SIG-M5 (cell line): ENCODE results near the gene LRRC8A.
"Not testable (repeated sequence)": the region's sequence is repeated elsewhere in the genome, so short reads cannot be mapped to it uniquely, and the experiment has no call there.

Experiments
- DNase-seq: peaks from one replicate; lab custom pipeline; 2025; lab: John Stamatoyannopoulos, UW

Gene LRRC8A

DNA sequence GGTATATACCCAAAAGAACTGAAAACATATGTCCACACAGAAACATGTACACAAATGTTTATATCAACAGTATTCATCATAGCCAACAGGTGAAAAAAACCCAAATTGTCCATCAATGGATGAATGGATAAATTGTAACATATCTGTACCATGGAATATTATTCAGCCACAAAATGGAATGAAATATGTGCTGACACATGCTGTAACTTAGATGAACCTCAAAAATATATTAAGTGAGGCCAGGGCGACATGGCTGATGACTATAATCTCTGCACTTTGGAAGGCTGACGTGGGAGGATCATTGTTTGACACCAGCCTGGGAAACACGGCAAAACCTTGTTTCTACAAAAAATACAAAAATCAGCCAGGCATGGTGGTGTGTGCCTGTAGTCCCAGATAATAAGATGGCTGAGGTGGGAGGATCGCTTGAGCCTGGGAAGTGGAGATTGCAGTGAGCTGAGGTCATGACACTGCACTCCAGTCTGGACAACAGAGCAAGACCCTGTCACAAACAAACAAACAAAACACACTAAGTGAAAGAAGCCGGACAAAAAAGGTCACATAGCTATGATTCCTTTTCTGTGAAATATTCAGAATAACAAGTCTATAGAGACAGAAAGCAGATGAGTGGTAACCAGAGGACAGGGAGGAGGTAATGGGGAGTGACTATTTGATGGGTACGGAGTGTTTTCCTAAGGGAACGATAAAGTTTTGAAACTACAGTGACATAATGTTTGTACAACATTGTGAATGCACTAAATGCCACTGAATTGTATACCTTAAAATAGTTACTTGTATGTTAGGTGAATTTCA, 11.6 kb upstream of the LRRC8A start:
- no peak for DNase-seq

DNA sequence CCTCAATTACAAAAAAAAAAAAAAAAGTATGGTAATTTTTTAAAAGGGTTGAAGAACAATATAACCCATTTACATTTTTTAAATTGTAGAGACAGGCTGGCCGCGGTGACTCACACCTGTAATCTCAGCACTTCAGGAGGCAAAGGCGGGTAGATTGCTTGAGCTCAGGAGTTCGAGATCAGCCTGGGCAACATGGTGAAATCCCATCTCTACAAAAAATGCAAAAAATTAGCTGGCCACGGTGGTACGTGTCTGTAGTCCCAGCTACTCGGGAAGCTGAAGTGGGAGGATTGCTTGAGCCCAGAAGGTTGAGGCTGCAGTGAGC, 11.0 kb upstream of the LRRC8A start:
- DNase-seq: not testable (repeated sequence)

DNA sequence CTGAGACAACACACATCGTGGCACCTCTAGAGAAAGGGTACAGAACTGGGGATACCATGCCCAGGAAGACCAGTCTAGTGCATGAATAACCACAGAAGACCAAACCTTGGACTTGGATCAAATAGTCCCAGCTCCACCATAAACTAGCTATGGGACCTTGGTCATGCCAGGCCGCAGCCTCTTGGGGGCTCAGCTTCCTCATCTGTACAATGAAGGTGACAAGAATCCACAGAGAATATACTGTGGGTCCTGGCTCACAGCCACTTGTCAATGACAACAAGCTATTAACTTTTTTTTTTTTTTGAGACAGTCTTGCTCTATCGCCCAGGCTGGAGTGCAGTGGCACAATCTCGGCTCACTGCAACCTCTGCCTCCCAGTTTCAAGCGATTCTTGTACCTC, 4.1 kb upstream of the LRRC8A start:
- no peak for DNase-seq

DNA sequence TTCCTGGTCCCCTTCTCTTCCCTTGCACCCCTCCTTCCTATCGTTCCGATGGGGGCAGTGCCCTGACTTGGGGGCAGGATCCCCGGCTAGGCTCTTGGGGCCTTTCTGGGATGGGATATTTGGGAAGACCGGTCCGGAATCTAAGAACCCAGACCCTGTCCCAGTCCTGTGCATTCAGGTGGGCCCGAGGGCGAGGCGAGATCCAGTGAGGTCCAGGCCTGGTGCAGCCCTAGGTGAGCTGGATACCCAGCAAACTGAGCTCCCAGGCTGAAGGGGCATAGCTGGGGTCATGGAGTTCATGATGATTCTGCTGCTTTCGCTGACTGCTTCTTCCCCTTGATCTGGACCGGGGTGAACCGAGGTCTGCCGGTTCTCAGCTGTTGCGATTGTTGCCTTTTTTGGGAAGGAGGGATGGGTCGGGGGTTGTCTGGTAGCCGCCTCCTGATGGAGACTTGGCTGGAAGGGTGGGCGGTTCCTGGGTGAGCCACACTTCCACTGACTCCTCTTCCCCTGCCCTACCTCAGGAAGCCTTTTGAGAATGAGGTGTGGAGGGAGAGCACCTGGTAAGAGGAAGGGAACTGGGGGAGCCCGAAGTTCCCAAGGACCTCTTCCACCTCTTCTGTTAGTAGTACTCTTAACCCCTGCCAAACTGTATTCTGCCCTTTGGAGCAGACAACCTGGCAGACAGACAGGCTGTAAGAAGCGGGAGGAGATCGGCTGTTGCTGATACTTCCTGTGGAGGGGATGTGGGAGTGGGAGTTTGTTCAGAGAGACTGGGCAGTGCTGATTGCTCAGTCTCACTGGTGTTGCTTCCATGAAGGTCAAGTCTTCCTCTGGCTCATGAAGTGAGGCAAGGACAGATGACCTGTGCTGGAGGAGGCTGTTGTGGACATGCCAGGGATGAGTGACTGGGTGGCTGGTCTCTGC, 1.0 kb downstream of the LRRC8A start:
- no peak for DNase-seq

DNA sequence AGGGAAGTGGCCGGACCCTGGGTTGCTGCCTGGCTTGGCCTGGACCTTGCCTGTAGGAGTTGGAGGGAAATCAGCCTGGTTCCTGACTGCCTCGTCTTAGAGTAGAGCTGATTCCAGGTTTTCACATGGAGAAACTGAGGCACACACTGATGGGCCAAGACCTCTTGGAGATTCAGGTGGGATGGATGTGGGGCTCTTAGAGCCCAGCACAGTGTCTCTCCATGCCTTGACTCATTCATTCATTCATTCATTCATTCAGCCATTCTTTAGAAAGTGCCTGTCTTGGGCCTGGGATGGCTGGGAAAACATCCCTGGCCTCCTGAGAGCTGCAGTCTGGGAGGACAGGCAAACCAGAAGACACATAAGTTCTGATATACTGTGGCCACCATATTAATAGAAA, 2.2 kb downstream of the LRRC8A start:
- no peak for DNase-seq

DNA sequence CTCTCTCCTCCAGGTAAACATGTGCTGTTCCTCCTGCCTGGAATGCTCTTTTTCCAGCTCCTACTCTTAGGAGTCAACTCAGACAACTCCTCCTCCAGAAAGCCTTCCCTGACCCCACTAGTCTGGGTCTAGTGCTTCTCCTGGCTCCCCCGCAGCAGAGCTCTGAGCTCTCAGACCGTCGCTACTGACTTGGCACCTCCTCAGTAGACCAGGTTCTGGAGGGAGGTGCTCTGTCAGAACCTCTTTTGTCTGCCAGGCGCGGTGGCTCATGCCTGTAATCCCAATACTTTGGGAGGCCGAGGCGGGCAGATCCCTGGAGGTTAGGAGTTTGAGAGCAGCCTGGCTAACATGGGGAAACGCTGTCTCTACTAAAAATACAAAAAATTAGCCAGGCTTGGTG, 3.4 kb downstream of the LRRC8A start:
- no peak for DNase-seq

DNA sequence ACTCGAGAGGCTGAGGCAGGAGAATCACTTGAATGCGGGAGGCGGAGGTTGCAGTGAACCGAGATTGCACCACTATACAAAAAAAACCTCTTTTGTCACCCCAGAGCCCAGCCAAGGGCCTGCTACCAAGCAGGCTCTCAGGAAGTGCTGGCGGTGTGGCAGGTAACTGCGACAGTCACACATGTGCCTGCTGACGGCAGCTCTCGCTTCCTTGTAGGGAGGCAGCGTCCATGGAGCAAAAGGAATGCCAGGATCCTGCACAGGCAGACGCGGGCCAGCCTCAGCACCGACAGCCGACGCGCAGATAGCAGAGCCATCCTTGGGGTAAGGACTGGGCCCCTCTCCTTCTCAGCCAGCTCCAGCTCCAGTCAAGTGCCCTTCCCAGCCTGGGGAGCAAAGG, 3.9 kb downstream of the LRRC8A start:
- no peak for DNase-seq

DNA sequence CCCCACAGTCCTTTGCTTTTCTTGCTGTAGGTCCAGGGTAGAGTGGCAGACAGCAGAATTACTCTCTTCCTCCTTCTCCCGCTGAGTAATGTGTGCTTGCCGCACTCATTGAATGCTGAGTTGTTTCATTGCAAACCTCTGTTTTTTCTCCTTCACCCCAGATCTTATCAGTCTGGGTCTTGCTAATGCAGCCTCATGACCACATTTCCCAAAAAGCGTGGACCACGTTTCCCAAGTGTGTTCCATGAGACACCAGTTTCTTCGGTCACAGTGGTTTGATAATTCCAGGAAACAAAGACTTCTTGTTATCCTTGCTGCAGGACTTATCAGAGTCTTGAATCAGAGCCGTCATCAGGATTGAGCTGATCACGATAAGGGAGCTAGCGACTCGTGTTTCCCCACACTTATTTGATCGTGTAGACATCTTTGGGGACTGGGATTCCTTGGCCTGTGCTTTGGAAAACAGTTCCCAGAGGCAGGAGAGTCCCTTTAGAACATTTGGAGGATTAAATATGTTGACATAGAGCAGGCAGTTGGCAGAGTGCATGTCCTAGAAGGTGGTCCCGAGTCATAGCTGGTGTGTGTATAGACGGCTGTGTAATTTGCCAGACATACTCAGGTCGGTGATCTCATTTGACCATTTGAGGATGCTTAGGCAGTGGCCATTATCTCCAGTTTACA, 4.4 kb downstream of the LRRC8A start:
- DNase-seq: no peak

DNA sequence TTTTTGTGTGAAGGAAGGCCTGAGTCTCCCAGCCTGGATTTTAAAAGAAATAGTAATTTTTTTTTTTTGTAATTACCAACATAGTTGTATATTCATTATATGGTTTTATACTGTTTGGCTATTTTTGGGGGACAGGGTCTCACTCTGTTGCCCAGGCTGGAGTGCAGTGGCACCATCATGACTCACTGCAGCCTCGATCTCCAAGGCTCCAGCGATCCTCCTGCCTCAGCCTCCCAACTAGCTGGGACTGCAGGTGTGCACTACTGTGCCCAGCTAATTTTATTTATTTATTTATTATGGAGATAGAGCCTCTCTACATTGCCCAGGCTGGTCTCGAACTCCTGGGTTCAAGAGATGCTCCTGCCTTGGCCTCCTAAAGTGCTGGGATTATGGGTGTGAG, 5.1 kb downstream of the LRRC8A start:
- DNase-seq: no peak

DNA sequence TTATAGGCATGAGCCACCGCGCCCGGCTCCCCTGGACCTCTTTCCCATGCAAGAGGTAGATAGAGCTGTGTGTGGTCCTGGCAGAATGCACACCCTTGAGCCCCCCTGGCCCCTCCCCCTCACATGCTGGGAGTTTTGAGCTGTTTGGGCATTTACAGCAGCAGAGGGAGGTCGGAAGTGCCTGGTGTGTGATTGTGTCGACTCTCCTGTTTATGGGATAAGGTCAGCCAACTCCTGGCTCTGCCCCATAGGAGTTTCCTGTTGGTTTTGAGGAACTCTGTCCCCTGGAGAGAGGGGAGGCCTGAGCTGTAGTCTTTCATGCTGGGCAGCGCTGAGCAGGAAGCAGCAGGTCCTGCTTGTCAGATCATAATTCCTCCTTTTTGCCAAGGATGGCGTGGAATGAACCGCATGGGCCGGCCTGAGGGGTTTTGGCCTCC, 6.0 kb downstream of the LRRC8A start:
- DNase-seq: no peak

DNA sequence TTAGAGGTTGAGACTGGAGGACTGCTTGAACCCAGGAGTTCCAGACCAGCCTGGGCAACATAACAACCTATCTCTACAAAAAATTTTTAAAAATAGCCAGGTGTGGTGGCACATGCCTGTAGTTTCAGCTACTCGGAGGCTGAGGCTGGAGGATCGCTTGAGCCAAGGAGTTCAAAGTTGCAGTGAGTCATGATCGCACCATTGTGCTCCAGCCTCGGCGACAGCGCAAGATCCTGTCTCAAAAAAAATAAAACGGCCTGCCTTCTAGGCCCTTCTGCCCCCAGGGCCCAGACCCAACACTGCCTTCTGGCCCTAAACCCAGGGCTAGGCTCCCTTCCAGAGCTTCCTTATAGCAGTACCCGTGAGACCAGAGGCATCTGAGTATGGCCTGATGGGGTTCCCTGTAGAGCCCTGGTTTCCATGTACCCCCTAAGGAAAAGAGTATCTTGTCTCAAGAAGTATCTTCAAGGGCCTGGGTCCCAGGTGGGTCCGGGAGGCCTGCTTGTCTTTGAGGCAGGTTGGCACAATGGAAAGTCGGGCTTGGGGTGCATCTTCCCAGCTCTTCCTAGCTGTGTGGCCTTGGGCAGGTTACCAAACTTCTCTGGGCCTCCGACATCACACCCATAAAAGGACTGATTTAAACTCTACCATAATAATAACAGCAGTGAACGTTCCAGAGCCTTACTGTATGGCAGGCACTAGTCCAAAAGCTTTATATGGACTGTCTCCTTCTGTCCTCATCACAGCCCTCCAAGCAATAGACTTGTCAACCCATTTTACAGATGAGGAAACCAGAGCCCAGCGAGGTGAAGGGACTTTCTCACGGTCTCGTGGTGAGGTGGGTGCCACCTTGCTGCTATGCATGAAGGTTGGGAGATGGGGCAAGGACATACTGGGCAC, 9.6 kb downstream of the LRRC8A start:
- no peak for DNase-seq

DNA sequence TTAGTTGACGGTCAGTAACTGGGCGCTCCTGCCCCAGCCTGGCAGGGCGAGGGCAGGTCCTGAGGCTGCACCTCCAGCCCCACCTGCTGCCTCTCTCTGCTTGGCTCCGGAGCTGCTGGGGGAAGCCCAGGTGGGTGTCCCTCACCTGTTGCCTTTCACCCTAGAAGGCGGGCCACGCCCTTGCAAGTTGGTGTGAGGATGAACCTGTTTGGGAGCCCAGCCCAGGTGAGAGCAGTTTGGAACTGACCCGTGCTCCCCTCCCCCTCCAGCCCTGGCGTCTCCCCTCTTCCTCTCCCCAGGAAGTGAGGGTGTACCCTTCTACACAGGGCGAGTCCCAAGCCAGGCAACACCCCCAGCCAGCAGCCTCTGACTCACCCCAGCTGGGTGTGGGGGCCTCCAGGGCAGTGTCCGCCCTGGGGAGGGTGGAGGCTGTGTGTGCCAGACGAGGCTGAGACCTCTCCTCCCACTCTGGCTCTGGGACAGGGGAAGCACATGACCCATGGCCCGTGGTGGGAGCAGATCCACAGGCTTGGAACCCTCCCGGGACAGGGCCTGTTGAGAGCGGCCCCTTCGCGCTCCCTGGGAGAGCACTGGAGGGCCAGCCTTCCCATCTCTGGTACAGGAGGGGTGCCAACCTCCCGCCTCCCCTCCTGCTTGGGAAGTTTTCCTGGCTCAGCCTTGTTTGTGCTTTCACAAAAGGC, 10.4 kb downstream of the LRRC8A start:
- no peak for DNase-seq

DNA sequence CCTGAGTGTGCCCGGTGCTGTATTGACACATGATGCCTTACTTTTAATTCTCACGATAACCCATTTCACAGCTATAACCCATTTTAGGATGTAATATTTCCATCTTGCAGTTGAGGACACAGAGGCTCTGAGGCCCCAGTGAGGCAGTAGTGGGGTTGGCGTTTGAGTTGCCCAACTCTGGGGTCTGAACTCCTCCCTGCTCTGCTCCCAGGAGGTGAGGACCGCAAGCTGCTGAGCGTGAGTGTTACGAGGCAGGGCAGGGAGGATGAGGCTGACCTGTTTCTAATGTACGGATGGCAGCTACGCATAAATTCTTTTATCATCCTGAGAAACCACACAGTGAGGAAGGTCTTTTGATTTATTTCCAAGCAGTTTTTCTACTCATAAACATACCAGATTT, 11.4 kb downstream of the LRRC8A start:
- no peak for DNase-seq

DNA sequence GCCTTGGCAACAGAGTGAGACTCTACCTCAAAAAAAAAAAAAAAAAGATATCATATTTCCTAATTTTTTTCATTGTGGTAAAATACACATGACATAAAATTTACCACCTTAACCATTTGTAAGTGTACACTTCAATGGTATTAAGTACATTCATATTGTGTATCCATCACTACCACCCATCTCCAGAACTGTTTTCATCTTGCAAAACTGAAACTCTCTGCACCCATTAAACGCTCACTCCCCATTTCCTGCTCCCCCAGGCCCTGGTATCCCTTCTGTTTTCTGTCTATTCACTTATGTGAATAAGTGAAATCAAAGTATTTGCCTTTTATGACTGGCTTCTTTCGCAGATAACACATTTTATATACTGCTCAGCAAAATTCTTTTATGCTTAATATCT, 12.8 kb downstream of the LRRC8A start:
- no peak for DNase-seq

DNA sequence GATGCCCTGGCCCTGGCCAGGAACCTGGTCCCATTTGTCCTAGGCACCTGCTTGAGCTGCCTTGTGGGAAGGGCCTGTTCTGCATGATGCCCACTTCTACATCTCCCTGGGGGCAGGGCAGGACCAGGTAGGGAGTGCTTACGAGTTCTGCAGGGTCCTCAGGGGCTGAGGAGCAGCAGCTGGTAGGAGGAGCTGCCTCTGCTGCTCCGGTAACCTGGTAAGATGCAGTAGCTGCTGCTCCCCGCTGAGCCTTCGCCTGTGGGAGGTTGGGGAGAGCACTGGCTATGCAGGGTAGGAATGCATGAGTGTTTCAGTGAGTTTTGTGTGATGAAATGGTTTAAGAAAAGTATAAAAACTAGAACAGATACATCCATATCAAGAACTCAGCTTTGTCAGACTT, 13.6 kb downstream of the LRRC8A start:
- no peak for DNase-seq

DNA sequence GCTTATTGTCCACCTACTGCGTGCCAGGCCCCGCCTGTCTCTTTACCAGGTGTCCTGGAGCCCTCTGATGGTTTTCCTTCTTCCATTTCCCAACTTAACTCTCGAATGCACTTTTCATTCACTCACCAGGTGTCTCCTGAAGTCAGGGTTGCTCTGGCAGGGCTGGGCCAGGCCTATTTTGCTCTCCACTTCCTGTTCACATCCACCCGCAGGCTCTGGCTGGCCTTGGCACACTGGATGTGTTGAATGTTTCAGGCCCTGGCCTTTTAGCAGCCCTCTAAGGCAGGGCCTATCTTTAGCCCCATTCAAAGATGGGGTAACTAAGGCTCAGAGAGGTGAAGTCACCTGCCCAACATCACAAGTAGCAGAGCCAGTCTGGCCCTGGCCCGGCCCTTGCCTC, 16.4 kb downstream of the LRRC8A start:
- no peak for DNase-seq

DNA sequence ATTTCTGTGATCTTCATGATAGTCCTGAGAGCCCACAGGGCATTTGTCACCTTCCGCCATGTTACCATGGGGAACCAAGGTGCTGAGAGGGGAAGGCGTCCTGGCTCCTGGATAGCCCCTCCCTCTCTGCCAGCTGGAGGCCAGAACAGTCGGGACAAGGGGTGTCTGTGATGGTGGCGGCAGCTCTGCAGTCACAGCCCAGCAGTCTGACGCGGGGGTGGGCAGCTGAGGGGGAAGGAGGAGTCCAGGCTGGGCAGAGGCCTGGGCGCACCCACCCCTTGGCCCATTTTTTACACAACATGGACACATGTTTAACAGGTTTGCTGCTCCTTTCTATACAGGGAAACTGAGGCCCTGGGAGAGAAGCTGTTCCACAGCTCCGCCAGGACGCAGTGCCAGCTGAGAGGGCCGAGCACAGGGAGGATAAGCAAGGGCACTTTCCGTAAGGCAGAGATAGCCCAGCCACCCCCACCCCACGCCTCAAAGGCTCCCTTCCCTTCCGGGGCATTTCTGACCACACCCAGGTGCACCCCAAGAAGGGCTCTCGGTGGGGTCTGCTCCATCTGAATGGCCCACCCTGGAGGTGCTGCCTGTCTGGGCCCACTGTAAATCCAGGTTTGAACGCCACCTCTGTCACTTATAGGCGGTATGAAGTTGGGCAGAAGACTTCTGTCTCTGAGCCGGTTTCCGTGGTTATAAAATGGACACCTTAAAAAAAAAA, 17.1 kb downstream of the LRRC8A start:
- DNase-seq: no peak

DNA sequence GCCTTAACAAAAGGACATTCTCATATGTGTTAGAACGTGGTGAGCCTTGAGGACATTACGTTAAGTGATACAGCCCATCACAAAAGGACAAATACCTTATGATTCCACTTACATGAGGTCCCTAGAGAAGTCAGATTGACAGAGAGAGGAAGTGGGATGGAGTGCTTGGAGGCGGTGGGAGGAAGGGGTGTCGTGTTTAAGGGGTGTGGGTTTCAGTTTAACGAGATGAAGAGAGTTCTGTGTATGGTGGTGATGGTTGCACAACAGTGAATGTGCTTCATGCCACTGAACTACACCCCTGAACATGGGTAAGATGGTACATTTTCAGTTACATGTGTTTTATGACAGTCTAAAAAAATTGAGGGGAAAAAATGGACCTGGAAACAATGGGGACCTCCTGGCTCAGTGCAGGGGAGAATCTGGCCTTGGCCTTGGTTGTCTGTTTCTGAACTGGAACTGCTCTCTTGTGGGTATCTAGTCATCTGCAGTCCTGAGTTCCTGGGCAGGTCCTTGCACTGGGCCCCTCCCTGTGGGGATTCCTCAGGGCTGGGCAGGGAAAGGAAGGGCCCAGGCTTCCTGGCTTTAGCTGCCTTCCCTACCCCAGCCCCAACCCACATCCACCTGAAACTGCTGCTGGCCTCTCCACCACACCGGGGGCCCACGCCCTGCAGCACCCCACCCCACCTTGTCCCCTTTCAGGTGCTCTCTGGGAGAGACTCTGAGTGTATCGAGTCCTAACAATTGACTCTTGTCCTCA, 17.8 kb downstream of the LRRC8A start:
- peak; percentile 16 for DNase-seq

DNA sequence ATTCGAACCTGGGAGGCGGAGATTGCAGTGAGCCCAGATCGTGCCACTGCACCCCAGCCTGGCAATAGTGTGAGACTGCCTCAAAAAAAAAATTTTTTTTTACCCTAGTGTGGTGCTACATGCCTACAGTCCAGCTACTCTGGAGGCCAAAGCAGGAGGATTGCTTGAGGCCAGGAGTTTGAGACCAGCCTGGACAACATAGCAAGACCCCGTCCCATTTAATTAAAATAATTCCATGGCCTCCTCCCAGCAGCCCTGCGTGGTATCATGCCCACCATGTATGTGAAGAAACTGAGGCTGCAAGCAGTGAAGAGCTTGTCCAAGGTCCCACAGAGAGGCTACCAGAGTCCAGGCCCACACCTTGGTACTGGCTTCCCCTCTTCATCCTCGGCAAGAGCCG, 19.4 kb downstream of the LRRC8A start:
- DNase-seq: no peak

DNA sequence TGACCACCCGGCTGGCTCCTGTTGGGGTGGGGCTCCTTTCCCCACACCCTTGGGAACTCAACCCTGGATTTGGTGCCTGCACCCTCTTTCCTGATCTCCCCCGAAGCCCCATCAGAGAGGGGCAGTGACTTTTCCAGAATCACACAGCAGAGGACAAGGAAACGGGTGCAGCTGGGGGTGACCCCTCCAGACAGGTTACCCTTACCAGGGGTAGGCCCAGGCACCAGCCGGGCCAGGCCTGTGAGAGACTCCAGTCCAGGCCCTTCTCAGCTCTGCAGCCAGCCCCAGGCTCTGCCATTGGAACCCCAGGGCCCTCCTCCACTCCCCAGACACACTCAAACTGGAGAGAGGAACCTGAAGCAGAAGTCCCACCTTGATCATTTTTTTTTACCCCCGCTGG, 19.9 kb downstream of the LRRC8A start:
- no peak for DNase-seq
